ENCODE data around the gene SCGN. TPM values are rescaled to one million over a fixed set of nuclear protein-coding genes. Genes with fewer than 3 reads are reported as not detected.

SCGN gene
- total RNA-seq, 6 donors from 2014 or later = 0.24 TPM; not detected in 5

- ATAC-seq (ENCODE audit: low FRiP score in 2 of 2) (no peak), DNase-seq (no peak)
- H3K36me3 ChIP-seq = no peaks in the 10 kb centered on the region
- 79 to 91% methylated on average over 3 of the region's 3 CpGs for WGBS, 2 donors
- no peaks in the 10 kb centered on the region for H3K4me1 ChIP-seq
- TF ChIP-seq POLR2A (IDR thresholded peaks at IDR 0.05) (no peak), CTCF (IDR thresholded peaks at IDR 0.05) (no peak), POLR2AphosphoS5 (IDR thresholded peaks at IDR 0.05) (no peak), EP300 (IDR thresholded peaks at IDR 0.05) (no peak)
- H3K4me3 ChIP-seq = no peak overlapping the region
- H3K27ac ChIP-seq = no peak overlapping the region
- H3K9me3 ChIP-seq = no peaks in the 10 kb centered on the region
- no peaks in the 10 kb centered on the region for H3K27me3 ChIP-seq
Measured at GRCh38 chr6:25691894-25692293, 39.9 kb downstream of the SCGN start.

GRCh38 chr6:25692472-25692871 is 40.5 kb downstream of the SCGN start:
- Histone ChIP-seq H3K9me3 (no peaks in the 10 kb centered on the region), H3K4me3 (no peak overlapping the region), H3K36me3 (no peaks in the 10 kb centered on the region), H3K27me3 (no peaks in the 10 kb centered on the region), H3K4me1 (no peaks in the 10 kb centered on the region), H3K27ac (no peak overlapping the region)
- TF ChIP-seq POLR2A (IDR thresholded peaks at IDR 0.05) = no peak
- TF ChIP-seq CTCF (IDR thresholded peaks at IDR 0.05) = no peak
- no peak for TF ChIP-seq EP300 (IDR thresholded peaks at IDR 0.05)
- no peak for TF ChIP-seq POLR2AphosphoS5 (IDR thresholded peaks at IDR 0.05)
- ATAC-seq (ENCODE audit: low FRiP score in 2 of 2) = no peak
- 75 to 78% methylated on average over 3 of the region's 3 CpGs for WGBS, 2 donors
- DNase-seq = no peak

- Histone ChIP-seq H3K27me3 (no peaks in the 10 kb centered on the region), H3K4me3 (no peak overlapping the region), H3K36me3 (no peaks in the 10 kb centered on the region), H3K27ac (no peak overlapping the region), H3K9me3 (no peaks in the 10 kb centered on the region), H3K4me1 (no peaks in the 10 kb centered on the region)
- no peak for DNase-seq
- TF ChIP-seq EP300 (IDR thresholded peaks at IDR 0.05) = no peak
- no peak for TF ChIP-seq POLR2AphosphoS5 (IDR thresholded peaks at IDR 0.05)
- no peak for TF ChIP-seq POLR2A (IDR thresholded peaks at IDR 0.05)
- no peak for TF ChIP-seq CTCF (IDR thresholded peaks at IDR 0.05)
- no peak for ATAC-seq (ENCODE audit: low FRiP score in 2 of 2)
- 70 to 77% methylated on average over 4 of the region's 4 CpGs for WGBS, 2 donors
Measured at GRCh38 chr6:25694366-25694765, 42.4 kb downstream of the SCGN start.

GRCh38 chr6:25695671-25696070 is 43.7 kb downstream of the SCGN start:
- DNase-seq = no peak
- no peak for ATAC-seq (ENCODE audit: low FRiP score in 2 of 2)
- TF ChIP-seq CTCF (IDR thresholded peaks at IDR 0.05) (no peak), POLR2AphosphoS5 (IDR thresholded peaks at IDR 0.05) (no peak), POLR2A (IDR thresholded peaks at IDR 0.05) (no peak), EP300 (IDR thresholded peaks at IDR 0.05) (no peak)
- WGBS, 2 donors = 78 to 87% methylated on average over 2 of the region's 2 CpGs
- no peaks in the 10 kb centered on the region for H3K9me3 ChIP-seq
- no peaks in the 10 kb centered on the region for H3K27me3 ChIP-seq
- no peaks in the 10 kb centered on the region for H3K4me1 ChIP-seq
- no peak overlapping the region for H3K27ac ChIP-seq
- H3K4me3 ChIP-seq = no peak overlapping the region
- no peaks in the 10 kb centered on the region for H3K36me3 ChIP-seq

- Histone ChIP-seq H3K4me1 (no peaks in the 10 kb centered on the region), H3K9me3 (no peaks in the 10 kb centered on the region), H3K36me3 (no peaks in the 10 kb centered on the region), H3K27ac (no peak overlapping the region), H3K27me3 (no peaks in the 10 kb centered on the region), H3K4me3 (no peak overlapping the region)
- DNase-seq = no peak
- WGBS, 2 donors = 37 to 47% methylated on average over 1 of the region's 1 CpG
- TF ChIP-seq EP300 (IDR thresholded peaks at IDR 0.05) = no peak
- TF ChIP-seq CTCF (IDR thresholded peaks at IDR 0.05) = no peak
- TF ChIP-seq POLR2AphosphoS5 (IDR thresholded peaks at IDR 0.05) = no peak
- TF ChIP-seq POLR2A (IDR thresholded peaks at IDR 0.05) = no peak
- no peak for ATAC-seq (ENCODE audit: low FRiP score in 2 of 2)
Measured at GRCh38 chr6:25697537-25698340, 45.7 kb downstream of the SCGN start.

All from upper lobe of left lung (tissue), 6 donors.